ENCODE measurements around the gene FANCC.
"Not testable (repeated sequence)": the region's sequence is repeated elsewhere in the genome, so short reads cannot be mapped to it uniquely, and the experiment has no call there.

Gene FANCC

DNA sequence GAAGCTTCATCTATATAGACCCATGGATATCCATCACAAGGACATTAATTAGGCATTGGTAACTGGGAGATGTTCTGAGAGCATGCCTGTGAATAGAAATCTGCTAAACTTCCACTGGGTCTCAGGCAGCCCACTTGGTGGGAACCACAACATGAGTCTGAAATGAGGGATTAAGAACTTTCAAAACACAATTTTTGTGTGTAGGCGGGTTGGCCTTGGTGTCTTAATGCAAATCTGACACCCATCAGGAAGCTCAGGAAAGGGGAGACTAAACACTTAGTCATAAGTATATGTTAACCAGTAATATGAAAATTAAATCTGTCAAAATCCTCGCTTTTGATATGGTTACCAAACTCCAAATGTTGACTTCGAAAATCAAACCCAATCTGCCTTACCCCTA lies 113.2 kb downstream of the FANCC start:
- no peak for DNase-seq (ENCODE audit: low read depth, low spot score)
- in situ Hi-C loops (cut with HindIII; ENCODE audit: low sequenced_read_pairs) = no loop called here
- TF ChIP-seq, protein P1, sequence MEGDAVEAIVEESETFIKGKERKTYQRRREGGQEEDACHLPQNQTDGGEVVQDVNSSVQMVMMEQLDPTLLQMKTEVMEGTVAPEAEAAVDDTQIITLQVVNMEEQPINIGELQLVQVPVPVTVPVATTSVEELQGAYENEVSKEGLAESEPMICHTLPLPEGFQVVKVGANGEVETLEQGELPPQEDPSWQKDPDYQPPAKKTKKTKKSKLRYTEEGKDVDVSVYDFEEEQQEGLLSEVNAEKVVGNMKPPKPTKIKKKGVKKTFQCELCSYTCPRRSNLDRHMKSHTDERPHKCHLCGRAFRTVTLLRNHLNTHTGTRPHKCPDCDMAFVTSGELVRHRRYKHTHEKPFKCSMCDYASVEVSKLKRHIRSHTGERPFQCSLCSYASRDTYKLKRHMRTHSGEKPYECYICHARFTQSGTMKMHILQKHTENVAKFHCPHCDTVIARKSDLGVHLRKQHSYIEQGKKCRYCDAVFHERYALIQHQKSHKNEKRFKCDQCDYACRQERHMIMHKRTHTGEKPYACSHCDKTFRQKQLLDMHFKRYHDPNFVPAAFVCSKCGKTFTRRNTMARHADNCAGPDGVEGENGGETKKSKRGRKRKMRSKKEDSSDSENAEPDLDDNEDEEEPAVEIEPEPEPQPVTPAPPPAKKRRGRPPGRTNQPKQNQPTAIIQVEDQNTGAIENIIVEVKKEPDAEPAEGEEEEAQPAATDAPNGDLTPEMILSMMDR (IDR thresholded peaks at IDR 0.05; ENCODE audit: low read depth, low read length) = no peak

DNA sequence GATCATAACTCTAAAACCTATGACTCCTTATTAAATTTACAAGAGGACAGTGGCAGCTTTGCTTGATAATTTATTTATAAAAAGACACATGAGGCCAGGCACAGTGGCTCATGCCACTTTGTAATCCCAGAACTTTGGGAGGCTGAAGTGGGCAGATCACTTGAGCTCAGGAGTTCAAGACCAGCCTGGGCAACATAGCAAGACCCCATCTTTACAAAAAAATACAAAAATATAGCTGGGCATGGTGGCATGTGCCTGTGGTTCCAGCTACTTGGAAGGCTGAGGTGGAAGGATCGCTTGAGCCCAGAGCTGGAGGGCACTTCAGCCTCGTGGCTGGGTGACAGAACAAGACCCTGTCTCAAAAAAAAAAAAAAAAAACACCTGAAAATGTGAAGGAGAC lies 114.5 kb downstream of the FANCC start:
- DNase-seq (ENCODE audit: low read depth, low spot score); H3K4me3 ChIP-seq (ENCODE audit: low read depth, low read length); in situ Hi-C loops (cut with HindIII; ENCODE audit: low sequenced_read_pairs): not testable (repeated sequence)

More for the DNA sequence above, 113.2 kb downstream of the FANCC start:
- H3K4me3 ChIP-seq (ENCODE audit: low read depth, low read length) = no peak overlapping the region

DNA sequence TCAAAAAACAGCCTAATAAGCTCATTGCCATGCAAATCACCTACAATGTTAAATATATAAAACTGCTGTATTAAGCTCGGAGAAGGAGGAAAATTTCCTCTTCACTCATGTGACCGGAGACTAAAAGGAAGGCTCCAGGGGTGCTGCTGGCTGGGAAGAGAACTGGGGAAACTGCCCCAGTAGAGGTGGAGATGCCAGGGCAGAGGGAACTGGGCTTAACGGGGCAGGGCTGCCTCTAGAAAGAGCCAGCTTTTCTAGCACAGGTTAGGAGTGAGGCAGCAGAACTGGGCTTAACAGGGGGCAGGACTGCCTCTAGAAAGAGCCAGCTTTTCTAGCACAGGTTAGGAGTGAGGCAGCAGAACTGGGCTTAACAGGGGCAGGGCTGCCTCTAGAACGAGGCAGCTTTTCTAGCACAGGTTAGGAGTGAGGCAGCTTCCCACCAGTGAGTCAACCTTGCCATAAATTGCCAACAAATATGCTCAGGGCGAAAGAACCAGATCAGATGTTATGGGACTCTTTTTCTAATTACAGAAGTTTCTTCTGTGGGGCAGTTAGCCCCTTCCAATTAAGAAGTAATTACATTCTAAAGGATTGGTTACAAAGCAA lies 115.3 kb downstream of the FANCC start:
- TF ChIP-seq, protein P1 (IDR thresholded peaks at IDR 0.05; ENCODE audit: low read depth, low read length) = no peak
- DNase-seq (ENCODE audit: low read depth, low spot score) = no peak
- in situ Hi-C loops (cut with HindIII; ENCODE audit: low sequenced_read_pairs) = no loop called here
- H3K4me3 ChIP-seq (ENCODE audit: low read depth, low read length) = no peak overlapping the region

- DNase-seq (ENCODE audit: low read depth, low spot score) = peak; percentile 38
- TF ChIP-seq, protein P1 (IDR thresholded peaks at IDR 0.05; ENCODE audit: low read depth, low read length) = no peak
- no peak overlapping the region for H3K4me3 ChIP-seq (ENCODE audit: low read depth, low read length)
- in situ Hi-C loops (cut with HindIII; ENCODE audit: low sequenced_read_pairs) = no loop called here
These were observed 116.3 kb downstream of the FANCC start for GRCh38 chr9:95201206-95201605.

GRCh38 chr9:95197692-95198271 lies 119.7 kb downstream of the FANCC start:
- H3K4me3 ChIP-seq (ENCODE audit: low read depth, low read length) = no peak overlapping the region
- TF ChIP-seq, protein P1 (IDR thresholded peaks at IDR 0.05; ENCODE audit: low read depth, low read length) = no peak
- in situ Hi-C loops (cut with HindIII; ENCODE audit: low sequenced_read_pairs) = no loop called here
- peak; percentile 77 for DNase-seq (ENCODE audit: low read depth, low spot score)

- no peak overlapping the region for H3K4me3 ChIP-seq (ENCODE audit: low read depth, low read length)
- in situ Hi-C loops (cut with HindIII; ENCODE audit: low sequenced_read_pairs) = no loop called here
- TF ChIP-seq, protein P1 (IDR thresholded peaks at IDR 0.05; ENCODE audit: low read depth, low read length) = no peak
- DNase-seq (ENCODE audit: low read depth, low spot score) = no peak
These were observed 124.0 kb downstream of the FANCC start for GRCh38 chr9:95193480-95193879.

DNA sequence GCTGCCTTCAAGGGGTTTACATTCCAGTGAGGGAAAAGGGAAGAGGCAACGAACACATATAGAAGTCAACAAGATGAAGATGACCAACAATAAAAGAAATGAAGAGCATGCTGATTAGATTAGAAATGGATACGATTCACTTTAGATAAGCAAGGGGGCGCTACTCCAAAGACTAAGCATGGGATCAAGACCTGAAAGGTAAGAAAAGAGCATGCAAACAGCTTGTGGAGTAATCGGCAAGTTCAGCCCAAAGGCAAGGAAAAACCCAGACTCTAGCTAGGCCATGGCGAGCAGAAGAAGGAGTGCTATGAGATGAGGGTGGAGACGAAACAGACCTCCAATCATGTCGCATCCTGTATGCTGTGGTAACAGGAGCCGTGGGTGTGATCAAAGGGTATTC lies 124.4 kb downstream of the FANCC start:
- H3K4me3 ChIP-seq (ENCODE audit: low read depth, low read length) = no peak overlapping the region
- DNase-seq (ENCODE audit: low read depth, low spot score) = no peak
- TF ChIP-seq, protein P1 (IDR thresholded peaks at IDR 0.05; ENCODE audit: low read depth, low read length) = peak; percentile 19
- in situ Hi-C loops (cut with HindIII; ENCODE audit: low sequenced_read_pairs) = no loop called here

Measured in astrocyte of the spinal cord (primary cell).